ENCODE data around the gene PLCB2.
A peak's percentile ranks its signal among the peaks of the same experiment; 100 is the strongest.

The PLCB2 gene

DNA sequence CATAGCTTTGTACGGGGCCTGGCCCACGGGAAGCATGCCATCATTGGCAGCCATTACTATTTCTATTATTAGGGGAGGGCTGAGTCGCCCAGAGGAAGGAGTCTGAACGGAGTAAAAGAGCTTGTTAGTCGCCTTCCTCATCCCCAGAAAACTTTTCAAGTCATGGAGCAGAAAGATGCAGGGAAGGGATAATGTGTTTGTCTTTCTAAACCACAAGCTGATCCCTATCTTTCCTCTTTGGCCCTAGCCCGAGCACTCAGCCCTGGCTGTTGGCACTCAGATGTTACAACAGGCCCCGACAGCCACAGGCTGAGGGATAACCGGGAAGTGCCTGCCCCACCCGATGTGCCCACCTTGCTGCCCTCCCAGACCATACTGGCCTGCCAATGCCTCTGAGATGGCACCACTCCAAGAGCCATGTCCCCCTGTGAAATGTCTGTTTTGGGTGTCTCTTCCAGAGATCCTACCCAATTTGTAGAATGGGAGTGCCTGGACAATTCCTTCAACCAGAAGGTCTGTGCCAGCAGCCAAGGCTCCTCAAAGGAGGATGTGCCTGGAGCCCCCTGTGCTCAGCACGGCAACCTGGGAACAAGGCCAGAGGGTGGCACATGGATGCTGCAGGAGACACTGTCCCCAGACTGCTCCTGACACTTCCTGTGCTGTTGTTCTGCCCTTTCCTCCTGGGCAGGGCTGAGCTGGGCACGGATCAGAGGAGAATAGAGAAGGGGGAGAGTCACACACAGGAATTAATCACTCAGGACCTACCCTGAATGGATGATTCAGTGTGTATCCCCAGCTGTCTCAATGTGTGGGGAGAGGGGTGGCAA, 58.0 kb downstream of the PLCB2 start:
- DNase-seq (ENCODE audit: low spot score): no peak

DNA sequence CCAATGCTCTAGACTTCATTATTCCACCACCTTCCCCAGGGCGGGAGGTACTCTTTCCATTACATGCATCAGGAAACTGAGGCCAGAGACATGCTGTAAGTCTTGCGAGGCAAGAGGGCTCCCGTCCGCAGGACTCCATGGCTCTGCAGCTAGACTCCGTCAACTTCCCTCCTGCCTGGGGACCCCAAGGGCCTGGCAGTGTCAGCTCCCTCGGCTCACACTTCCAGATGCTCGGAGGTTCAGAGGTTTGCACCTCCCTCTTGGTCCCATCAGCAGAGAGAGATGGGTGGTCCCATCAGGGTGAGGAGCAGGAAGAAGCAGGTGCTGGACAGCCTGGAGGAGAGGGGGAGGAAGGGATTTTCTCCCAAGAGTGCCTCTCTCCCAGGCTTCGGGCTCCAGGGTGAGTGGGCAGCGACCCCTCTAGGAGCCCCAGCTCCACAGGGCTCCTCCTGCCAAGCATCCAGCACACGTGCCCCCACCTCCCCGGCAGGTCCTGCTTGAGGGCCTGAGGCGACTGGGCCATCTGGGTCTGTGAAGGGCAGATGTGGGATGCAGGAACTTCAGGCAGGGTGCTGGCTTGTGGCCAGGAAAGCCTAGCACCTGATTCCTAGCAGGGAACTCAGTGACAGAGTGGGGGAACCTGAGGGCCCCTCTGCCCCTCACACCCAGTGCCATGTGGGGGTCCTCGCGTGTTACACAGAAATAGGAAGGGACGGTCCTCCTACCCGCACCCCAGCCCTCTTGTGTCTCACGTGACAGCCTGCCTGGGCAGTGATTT, 59.5 kb downstream of the PLCB2 start:
- no peak for DNase-seq (ENCODE audit: low spot score)

DNA sequence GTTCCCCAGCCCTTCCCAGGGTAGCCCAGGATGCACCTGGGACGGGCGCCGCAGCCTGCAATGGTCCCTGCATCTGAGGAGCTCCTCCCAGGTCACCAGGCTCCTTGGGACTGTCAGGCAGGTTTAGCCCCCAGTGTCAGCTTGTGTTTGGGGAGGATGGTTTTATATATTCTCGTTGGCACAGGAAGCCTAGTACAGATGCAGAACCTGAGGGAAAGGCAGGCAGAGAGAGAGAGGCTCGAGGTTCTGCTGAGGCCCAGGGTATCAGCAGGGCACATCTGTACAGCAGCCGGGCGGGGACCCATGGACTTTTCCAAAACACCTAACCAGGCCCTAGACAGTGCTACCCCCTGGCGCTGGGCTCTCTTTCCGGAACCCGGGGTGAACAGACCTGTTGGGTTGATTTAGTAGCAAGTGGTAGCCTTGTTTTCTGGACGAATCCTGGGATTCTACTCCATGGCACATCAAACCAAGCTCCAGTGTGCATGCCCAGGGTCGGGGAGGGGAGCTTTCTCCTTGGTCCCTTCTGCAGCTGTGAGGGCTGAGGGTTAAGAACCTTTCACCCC, 60.2 kb downstream of the PLCB2 start:
- no peak for DNase-seq (ENCODE audit: low spot score)

DNA sequence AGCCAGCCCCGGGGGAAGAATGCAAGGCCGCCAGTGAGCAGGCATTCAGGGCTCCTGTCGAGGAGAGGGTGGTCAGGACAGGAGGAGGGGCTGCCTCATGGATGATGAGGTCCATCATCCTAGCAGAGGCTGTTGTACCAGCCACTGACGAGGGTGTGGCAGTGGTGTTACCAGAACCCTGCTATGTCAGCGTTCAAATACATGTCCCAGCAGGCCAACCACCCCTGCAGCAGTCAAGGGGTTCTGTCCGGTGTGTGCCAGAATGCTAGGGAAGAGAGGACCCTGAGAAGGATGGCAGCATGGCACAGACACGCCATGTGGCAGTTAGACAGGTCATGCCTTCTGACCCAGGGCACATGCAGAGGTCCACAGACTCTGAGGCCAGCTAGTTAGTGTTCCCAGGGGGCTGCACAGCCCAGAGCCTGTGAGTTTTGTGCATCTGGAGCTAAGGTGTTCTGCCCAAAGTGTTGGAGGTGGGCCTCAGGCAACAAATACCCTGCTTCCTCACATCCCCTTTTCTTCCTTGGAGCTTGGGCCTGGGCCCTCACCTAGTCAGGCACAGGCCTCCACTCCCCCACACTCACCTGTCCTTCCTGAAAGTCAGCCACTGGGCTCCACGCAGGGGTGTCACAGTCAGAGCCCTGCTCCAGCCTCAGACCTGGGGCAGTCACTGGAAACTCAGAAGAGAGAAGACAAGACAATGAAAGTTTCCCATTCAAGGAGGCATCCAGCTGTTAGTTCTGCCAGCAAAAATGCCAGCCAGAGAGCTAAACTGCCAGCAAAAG, 61.0 kb downstream of the PLCB2 start:
- DNase-seq (ENCODE audit: low spot score): no peak

DNA sequence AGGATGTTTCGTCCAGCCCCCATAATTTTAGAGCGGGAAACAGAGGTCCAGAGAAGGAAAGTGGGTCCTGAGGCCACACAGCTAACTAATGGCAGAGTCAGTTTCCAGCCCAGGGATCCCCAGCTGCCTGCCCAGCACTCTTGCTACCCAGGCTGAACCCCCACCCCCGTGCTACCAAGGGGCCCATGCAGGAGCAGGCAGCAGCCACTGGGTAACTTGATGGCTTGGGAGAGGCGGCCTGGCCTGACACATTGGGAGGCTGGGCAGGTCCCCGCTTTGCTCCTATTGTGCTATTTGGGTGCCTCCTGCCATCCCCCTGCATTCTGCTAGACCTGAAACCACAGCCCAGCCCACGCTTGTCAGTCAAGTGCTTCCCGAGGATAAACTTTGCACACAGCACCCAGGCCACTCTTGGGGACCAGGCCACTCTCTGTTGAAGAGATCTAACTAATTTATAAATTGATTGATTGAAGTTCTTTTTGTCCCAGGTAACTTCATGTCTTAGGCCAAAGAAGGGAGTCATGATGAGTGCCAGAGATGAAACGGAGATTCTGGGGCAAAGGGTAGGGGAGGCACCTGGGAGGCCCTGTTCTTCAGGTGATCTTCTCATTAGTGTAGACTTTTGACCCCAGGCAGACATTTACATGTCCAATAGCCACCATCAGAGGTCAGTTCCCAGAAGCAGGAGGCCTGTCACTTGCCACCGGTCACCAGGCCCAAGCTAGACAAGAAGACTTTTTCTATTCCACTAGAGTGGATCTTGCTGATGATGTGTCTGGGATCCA, 61.9 kb downstream of the PLCB2 start:
- no peak for DNase-seq (ENCODE audit: low spot score)

DNA sequence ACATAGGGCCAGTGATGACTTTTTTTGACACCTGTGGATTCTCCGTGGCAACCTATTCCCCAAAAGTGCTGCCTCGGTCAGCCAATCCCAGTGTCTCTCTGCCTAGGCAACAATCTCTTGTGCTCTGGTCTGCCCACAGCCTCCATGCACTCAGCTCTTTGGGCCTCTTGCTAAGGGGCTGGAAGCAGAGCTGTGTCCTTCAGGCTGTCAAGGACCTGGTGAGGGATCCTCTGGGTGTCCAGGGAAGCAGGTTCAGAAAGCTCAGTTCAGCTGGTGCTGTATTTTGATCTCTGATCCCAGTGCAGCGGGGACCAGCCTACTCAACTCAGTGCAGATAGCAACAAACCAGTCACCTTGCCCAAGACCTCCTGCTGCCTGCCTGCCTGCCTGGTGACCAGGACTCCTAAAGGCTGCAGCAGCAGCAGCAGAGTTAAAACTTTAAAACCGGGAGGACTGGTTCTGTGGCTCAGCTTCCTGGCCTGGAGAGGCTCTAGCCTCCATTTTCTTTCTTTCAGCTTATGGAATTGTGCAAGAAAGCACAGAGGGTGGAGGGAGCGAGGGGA, 62.7 kb downstream of the PLCB2 start:
- DNase-seq (ENCODE audit: low spot score): no peak

DNA sequence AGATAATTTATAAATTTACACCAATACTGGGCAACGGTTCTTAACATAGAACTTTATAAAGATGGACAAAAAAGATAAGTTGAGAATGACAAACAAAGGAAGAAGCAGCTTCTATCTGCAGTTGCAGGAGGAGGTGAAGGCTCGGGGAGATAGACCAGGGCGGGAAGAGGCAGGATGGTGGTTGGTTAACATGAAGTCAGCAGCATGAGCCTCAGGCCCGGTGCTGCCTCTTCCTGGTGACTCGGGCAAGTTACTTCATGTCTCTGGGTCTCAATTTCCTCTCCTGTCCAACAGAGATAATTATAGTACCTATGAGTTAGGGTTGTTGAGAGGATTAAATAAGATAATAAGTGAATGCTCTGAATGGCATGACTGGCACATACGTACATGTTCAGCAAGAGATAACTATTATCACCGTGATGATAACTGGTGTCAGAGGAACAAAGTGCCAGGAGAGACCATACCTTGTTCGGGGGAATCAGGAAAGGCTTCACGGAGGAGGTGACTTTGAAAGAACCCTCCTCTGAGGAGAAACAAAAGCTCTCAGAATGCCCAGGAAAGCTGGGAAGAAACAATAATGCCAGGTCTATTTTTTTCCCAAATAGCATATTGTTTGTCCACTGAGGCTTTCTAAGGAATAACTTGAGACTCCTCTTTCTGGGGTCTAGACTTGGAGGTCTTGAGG, 64.5 kb downstream of the PLCB2 start:
- no peak for DNase-seq (ENCODE audit: low spot score)

DNA sequence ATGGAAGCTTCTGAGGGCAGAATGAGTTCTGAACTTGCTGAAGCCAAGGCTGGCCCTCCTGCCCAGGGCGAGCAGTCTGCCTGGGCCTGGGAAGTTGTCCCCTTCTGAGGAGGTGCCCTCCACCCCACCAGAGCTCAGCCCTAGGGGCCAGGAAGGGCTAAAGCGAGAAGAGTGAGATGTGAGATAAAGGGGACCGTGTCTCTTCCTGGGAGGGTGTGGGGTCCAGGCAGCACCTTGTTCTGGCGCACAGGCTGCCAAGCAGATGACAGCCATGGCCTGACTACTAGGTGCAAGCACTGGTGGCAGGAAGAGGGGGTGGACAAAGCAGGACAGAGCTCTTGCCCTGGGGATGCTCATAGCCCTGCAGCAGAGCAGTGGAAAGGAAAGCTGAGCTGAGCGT, 65.1 kb downstream of the PLCB2 start:
- no peak for DNase-seq (ENCODE audit: low spot score)

DNA sequence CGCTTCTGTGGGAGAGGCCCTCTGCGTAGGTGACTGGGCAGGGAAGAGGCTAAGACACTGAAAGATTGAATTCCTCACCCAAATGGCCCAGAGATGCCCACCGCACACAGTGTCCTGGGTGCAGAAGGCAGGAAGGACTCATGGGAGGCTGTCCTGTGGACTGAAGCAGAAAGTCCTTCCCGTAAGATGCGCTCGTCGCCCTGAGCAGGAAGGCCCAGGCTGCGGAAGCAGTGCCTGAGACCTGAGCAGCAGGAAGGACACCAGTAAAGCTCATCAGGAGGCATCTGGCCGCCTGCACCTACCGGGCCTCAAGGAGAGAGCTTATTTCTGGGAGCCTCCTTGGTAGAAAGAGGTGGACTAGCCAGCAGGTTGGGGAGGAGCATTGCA, 65.5 kb downstream of the PLCB2 start:
- DNase-seq (ENCODE audit: low spot score): no peak

DNA sequence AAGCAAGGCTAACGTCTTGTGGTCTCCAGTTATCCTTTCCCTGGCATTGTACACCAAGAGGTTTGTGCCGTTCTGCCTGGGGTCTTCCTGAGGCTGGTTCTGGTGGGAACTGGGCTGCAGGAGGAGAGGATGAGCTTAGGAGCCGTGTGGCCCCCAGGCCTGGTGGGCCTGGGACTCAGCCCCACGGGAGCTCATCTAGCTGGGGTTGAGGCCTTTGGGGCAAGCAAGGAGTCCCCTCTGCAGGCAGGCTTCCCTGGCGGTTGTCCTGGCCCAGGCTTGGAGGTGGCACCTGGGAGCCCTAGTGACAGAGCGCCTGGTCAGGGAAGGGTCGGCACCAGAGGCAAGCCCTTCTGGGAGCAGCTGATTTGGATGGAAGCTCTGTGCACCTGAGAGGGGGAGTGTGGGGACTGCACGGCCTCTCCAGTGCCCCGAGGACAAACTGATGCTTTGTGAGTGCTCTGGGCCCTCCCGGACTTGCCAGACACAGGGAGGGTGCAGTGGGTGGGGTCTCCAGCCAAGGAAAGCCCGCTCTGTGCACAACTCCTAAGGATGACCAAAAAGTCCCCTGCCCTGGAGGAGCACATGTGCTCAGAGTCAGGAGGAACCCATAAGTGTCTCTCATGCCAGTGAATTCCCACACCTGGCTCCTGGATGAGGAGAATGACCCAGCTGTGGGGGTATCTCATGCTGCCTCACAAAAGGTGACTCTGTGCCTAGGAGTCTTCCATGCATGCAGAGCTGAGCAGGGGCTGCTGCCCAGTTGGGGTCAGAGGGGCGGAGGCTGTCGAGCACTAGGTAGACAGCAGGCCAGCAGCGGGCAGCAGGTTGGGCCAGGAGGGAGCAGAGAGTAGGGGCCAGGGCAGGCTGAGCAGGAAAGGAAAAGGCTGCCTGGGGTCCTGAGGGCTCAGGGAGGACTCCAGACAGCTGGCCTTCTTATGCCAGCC, 66.2 kb downstream of the PLCB2 start:
- DNase-seq (ENCODE audit: low spot score): no peak

DNA sequence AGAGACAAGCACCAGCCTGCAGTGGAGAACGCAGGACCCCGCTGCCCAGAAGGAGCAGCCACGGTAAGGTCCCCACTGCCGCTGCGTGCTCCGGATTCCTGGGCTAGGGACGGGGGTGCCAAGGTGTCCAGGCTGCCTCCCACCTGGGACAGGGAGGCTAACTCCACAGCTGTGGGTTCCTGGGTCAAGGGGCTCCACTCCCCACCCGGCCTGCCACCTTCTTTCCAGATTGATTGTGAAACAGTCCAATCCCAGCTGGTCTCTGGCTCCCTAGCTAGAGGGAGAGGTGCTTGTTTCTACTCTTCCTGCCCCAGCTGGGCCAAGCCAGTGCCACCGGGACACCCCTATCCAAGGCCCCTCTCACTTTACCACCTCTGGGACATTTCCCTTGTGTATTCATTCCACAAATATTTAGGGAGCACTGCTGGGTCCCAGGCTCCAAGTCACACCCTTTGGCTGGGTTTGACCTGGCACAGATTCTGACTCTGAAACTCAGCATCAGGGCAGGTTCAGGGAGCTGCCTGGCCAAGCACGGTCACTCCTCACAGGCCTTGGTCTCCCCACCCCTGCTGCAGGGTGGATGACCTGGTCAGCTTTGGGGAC, 67.0 kb downstream of the PLCB2 start:
- no peak for DNase-seq (ENCODE audit: low spot score)

DNA sequence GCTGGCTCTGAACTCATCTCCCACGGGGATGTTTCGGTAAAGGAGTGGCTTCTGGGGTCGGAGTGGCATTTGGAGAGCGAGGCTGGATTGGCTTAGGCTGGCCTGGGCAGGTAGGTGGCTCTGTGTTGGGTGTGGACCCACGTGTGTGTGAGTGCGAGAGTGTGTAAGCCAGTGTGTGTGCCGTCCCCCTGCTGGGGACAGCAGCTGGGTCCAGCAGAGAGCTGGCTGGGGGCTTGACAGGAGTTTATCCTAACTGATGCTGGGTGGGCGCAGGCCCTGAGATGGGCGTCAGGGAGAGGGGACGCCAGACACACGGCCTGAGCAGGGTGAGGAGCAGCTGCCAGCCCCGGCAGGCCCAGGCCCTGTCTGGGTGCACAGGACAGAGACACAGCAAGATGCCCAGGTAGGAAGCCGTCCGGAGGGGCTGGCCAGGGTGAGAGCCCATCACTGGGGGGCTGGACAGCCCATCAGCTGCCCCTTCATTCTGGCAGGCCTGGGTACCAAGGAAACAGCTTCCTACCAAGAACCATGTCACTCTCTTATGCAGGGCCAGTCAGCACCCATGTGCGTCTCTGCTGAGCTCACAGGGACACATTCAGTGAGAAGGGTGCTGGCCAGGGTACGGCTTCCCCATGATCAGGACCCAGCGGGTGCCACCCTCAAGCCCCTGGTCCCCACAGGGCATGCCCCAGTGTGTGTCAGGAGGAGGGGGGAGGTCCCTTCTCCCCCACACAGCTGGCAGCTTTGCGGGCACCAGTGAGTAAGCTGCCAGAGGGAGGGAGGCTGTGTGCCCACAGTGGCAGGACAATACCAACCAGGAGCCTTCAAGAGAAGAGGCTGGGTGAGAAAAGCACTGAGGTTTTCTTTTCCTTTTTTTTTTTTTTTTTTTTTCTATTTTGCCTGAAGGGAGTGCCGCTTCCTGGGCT, 67.8 kb downstream of the PLCB2 start:
- DNase-seq (ENCODE audit: low spot score): no peak

DNA sequence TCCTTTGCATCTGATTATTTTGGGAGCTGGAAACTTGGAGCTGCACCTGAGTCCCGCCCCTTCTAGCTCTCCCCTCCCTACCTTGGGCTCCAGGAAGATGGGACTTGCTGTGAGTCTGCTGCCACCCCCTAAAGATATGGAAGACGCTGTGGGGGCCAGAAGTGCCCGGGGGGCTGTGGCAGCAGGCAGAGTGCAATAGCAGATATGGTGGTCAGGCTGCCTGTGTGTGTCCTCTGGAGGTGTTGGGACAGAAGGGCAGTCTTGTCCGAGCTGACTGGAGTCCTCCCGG, 68.4 kb downstream of the PLCB2 start:
- no peak for DNase-seq (ENCODE audit: low spot score)

DNA sequence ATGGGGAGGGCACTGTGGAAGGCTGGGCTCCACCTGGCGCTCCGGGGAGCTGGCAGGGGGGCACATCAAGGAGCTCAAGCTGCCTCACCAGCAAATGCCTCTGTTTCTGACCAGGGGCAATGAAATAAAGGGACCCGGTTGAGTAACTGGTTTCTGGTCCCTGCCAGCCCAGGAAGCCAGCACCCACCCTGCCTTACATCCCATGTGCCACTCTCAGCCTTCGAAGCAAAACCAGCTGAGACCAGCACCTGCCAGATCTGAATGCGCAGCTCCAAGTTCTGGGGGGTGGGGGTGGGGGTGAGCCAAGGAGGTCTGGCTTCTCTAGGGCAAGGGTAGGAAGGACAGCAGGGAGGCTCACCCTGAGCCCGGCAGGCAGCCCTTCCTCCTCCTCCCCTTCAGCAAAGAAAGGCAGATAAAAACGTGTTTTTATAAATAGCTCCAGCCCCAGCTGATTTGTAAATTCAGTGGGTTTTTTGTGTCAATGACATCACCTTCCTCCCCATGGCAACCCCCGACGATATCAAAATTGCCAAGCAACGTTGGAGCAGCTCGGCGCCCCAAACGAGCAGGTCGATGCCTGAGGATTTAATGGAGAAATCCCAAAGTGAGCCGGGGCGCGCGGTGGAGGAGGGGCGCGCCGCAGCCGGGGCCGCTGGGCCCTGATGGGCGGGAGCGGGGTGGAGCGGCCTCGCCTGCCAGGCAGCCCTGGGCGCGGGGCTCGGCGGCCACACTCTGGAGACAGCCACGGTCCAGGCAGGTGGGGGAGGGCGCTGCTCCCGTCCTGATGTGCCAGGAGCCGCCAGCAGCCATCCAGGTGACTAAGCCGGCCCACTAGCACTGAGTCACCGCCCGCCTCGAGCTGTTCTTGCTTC, 69.0 kb downstream of the PLCB2 start, which contains the start of gene PAK6:
Gene PAK6, plus strand, starts transcription at position 532 of the 872 bp plus-strand sequence. CDS start 25,723 bp downstream, outside the sequence.
- peak; percentile 79 for DNase-seq (ENCODE audit: low spot score)

Measured in SW480 (cell line).